NB4 (cell line): ENCODE data around the gene TCF4.

Experiments used
- DNase-seq: peaks from one replicate; pipeline ENCODE4 v3.0.0; 2010; ENCODE audit warnings: low read depth
- H3K4me3 ChIP-seq: one replicate; pipeline ENCODE4 v1.5.1; 2011; ENCODE audit warnings: mild to moderate bottlenecking, low read depth, low read length, moderate library complexity
- MYC ChIP-seq: IDR thresholded peaks from 2 replicates; pipeline ENCODE4 v1.6.1; 2011; ENCODE audit warnings: low read depth, low read length
- POLR2A ChIP-seq: IDR thresholded peaks from 2 replicates; pipeline ENCODE4 v1.6.1; 2011; ENCODE audit warnings: mild to moderate bottlenecking; ENCODE audit not compliant: insufficient read length; ENCODE audit errors: extremely low read depth
- TF ChIP-seq, protein P1 (sequence below): IDR thresholded peaks from 2 replicates; pipeline ENCODE4 v1.6.1; 2011; ENCODE audit warnings: low read depth, low read length
- TF ChIP-seq, protein P2 (sequence below): IDR thresholded peaks from one replicate; pipeline ENCODE4 v1.5.1; 2012; ENCODE audit warnings: low read depth, low read length

Gene TCF4

GRCh38 chr18:55390898-55391297, 197.1 kb downstream of the TCF4 start:
- no peak overlapping the region for H3K4me3 ChIP-seq
- TF ChIP-seq, protein P1, sequence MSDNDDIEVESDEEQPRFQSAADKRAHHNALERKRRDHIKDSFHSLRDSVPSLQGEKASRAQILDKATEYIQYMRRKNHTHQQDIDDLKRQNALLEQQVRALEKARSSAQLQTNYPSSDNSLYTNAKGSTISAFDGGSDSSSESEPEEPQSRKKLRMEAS, result no peak
- TF ChIP-seq, protein P2, sequence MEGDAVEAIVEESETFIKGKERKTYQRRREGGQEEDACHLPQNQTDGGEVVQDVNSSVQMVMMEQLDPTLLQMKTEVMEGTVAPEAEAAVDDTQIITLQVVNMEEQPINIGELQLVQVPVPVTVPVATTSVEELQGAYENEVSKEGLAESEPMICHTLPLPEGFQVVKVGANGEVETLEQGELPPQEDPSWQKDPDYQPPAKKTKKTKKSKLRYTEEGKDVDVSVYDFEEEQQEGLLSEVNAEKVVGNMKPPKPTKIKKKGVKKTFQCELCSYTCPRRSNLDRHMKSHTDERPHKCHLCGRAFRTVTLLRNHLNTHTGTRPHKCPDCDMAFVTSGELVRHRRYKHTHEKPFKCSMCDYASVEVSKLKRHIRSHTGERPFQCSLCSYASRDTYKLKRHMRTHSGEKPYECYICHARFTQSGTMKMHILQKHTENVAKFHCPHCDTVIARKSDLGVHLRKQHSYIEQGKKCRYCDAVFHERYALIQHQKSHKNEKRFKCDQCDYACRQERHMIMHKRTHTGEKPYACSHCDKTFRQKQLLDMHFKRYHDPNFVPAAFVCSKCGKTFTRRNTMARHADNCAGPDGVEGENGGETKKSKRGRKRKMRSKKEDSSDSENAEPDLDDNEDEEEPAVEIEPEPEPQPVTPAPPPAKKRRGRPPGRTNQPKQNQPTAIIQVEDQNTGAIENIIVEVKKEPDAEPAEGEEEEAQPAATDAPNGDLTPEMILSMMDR, result no peak
- TF ChIP-seq MYC, result no peak
- TF ChIP-seq POLR2A, result no peak
- DNase-seq, result no peak

DNA sequence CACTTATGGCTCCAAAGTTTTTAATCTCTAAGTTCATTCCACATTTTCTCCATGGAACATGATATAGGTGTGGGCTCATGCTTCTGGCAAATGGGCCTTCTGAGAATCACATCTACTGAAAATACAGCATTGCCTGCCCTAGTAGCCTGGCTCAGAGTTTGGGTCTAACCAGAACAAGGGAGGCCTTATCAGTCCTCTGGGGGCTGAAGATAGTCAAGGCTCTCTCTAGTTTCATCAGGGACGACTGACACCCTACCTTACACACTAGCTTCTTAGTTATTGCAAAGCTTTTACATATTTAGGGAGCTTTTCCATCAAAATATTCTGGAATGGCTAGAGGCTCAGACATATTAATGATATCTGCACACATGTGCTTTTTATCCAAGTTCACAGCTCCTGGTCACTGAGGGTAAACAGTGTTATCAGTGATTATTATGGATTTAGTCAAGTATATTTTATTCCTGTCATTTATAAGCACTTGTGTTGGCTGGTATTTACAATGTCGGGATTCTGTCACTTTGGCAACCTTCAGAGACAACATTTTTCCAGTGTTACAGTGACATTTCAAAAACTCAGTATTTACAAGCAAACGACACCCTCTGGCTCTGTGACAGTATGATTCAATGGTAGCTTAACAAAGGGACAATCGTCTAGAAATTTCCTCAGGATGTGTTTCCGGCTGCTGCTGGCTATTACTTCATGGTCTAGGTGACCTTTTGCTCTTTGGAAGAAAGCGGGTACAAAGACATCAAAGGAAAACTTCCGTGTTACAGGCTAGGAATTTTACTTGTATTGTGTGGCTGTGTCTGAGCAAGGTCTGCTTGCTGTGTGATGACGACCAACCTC, 200.6 kb downstream of the TCF4 start:
- no peak overlapping the region for H3K4me3 ChIP-seq
- TF ChIP-seq, protein P1, result no peak
- TF ChIP-seq POLR2A (no peak), MYC (no peak)
- TF ChIP-seq, protein P2, result no peak
- DNase-seq, result no peak

GRCh38 chr18:55386545-55386944, 201.4 kb downstream of the TCF4 start:
- no peak for DNase-seq
- TF ChIP-seq POLR2A (no peak), MYC (no peak)
- TF ChIP-seq, protein P1, result no peak
- TF ChIP-seq, protein P2, result no peak
- no peak overlapping the region for H3K4me3 ChIP-seq

DNA sequence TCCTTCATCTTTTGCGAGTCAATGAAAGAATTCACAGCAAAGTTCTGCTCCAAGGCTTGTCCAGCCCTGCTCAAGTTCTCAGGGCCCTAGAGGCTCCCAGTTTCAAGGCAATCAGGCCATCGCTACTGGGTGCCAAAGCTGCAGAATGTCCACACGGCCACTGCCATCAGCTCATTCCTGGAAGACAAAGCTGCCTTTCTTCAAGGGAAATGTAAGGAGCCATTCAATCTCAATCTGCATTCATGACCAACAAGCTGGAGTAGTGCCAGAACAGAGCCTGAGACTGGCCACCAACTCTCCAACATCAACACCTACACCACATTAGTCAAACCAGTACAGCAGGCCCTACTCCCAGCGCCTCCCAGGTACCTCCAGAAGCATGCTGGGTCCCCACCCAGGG, 202.2 kb downstream of the TCF4 start:
- no peak overlapping the region for H3K4me3 ChIP-seq
- TF ChIP-seq, protein P2, result no peak
- TF ChIP-seq, protein P1, result no peak
- TF ChIP-seq MYC, result no peak
- no peak for TF ChIP-seq POLR2A
- no peak for DNase-seq

GRCh38 chr18:55384551-55385275, 203.3 kb downstream of the TCF4 start:
- peak; percentile 39 for DNase-seq
- H3K4me3 ChIP-seq, result no peak overlapping the region
- TF ChIP-seq, protein P2, result peak; percentile 83
- TF ChIP-seq, protein P1, result no peak
